ENCODE data around the gene KAZN. TPM values are rescaled to one million over a fixed set of nuclear protein-coding genes. Genes with fewer than 3 reads are reported as not detected.

KAZN gene
- total and polyA plus RNA-seq, 2 of the 8 experiments (the other 6 are each of a cell fraction or from before 2014, with no cell fraction given): 3.7 to 11.8 TPM

GRCh38 chr1:14903922-14904321 lies 305.4 kb downstream of the KAZN start:
- FAIRE-seq: no peak
- TF ChIP-seq CHD1 (IDR thresholded peaks at IDR 0.05; ENCODE audit: low read depth, low read length) (no peak), SP1 (IDR thresholded peaks at IDR 0.05; ENCODE audit: low read depth, low read length) (no peak), SRF (IDR thresholded peaks at IDR 0.05; ENCODE audit: low read depth, low read length) (no peak), ATF3 (IDR thresholded peaks at IDR 0.05; ENCODE audit: insufficient read depth, low read depth, low read length) (no peak), TCF12 (IDR thresholded peaks at IDR 0.05; ENCODE audit: low read depth, low read length) (no peak), TEAD4 (IDR thresholded peaks at IDR 0.05; ENCODE audit: low read depth, low read length) (no peak), PHF8 (conservative IDR thresholded peaks at IDR 0.05; ENCODE audit: low read depth, low read length) (no peak), JUN (IDR thresholded peaks at IDR 0.05; ENCODE audit: low read depth, low read length) (no peak), BACH1 (IDR thresholded peaks at IDR 0.05; ENCODE audit: low read length) (no peak), EP300 (IDR thresholded peaks at IDR 0.05; ENCODE audit: borderline replicate concordance in 1 of 2, low read depth in 2 of 2, low read length in 2 of 2) (no peak), BRCA1 (IDR thresholded peaks at IDR 0.05; ENCODE audit: low read depth, low read length) (no peak), CHD2 (IDR thresholded peaks at IDR 0.05; ENCODE audit: low read length) (no peak), KDM4A (IDR thresholded peaks at IDR 0.05; ENCODE audit: low read depth, low read length, severe bottlenecking) (no peak), YY1 (IDR thresholded peaks at IDR 0.05; ENCODE audit: low read depth, low read length) (no peak), MAFK (IDR thresholded peaks at IDR 0.05; ENCODE audit: low read depth, low read length) (no peak), CBX5 (IDR thresholded peaks at IDR 0.05; ENCODE audit: low read depth, low read length) (no peak)

More at GRCh38 chr1:14903922-14904321, 305.4 kb downstream of the KAZN start:
- Histone ChIP-seq H4K91ac (replicated peaks; ENCODE audit: insufficient read length, low read length) (no peak overlapping the region), H3K4me3 (ENCODE audit: extremely low read depth in 1 of 4, insufficient read depth in 2 of 4, low read depth in 3 of 4, low read length in 4 of 4) (no peak overlapping the region), H3K4me1 (replicated peaks in 1 of 4; ENCODE audit: control insufficient read depth in 3 of 4, insufficient read depth in 4 of 4, low read length in 3 of 4) (no peaks in the 10 kb centered on the region), H3K18ac (ENCODE audit: extremely low read depth, low read length) (no peak overlapping the region), H4K5ac (ENCODE audit: insufficient read length, low read depth, low read length) (no peak overlapping the region), H3K36me3 (ENCODE audit: control insufficient read depth in 2 of 4, insufficient read depth in 4 of 4, low read length in 3 of 4) (no peaks in the 10 kb centered on the region), H3K27ac (ENCODE audit: low read depth, low read length) (no peak overlapping the region), H2BK12ac (ENCODE audit: low read depth, low read length) (no peak overlapping the region), H3K9ac (replicated peaks in 1 of 4; ENCODE audit: extremely low read depth in 1 of 4, low read depth in 3 of 4, low read length in 3 of 4) (no peak overlapping the region), H2AK5ac (ENCODE audit: low read depth, low read length) (no peak overlapping the region), H2BK120ac (replicated peaks; ENCODE audit: low read depth, low read length) (no peak overlapping the region), H4K20me1 (replicated peaks in 1 of 2; ENCODE audit: control insufficient read depth in 1 of 2, insufficient read depth in 2 of 2, low read length in 2 of 2) (no peaks in the 10 kb centered on the region), H2AFZ (ENCODE audit: low read length) (no peak overlapping the region), H3K14ac (ENCODE audit: insufficient read length) (no peak overlapping the region), H3K4ac (replicated peaks; ENCODE audit: insufficient read length, low read depth, low read length) (no peak overlapping the region), H3K4me2 (ENCODE audit: insufficient read depth in 1 of 2, low read depth in 2 of 2, low read length in 2 of 2) (no peak overlapping the region), H2BK20ac (ENCODE audit: low read length) (no peak overlapping the region), H2BK5ac (ENCODE audit: low read depth, low read length) (no peak overlapping the region), H3K23me2 (ENCODE audit: low read depth, low read length) (no peaks in the 10 kb centered on the region), H2BK15ac (ENCODE audit: low read length) (no peak overlapping the region), H3K9me3 (ENCODE audit: insufficient read depth in 2 of 2, low read depth in 1 of 2, low read length in 1 of 2) (no peaks in the 10 kb centered on the region), H3K23ac (ENCODE audit: insufficient read length) (no peak overlapping the region), H4K8ac (ENCODE audit: extremely low read depth, insufficient read depth, low read length) (no peak overlapping the region), H3K56ac (replicated peaks; ENCODE audit: insufficient read length, low read depth, low read length) (no peak overlapping the region), H3K27me3 (replicated peaks in 1 of 4; ENCODE audit: control insufficient read depth in 3 of 4, extremely low read depth in 1 of 4, insufficient read depth in 3 of 4, low read length in 3 of 4) (no peaks in the 10 kb centered on the region), H3K79me2 (ENCODE audit: control insufficient read depth in 1 of 2, insufficient read depth in 2 of 2, low read length in 2 of 2) (no peaks in the 10 kb centered on the region), H3K79me1 (ENCODE audit: low read depth, low read length) (no peaks in the 10 kb centered on the region)
- 96% methylated on average over 8 of the region's 13 CpGs; no CpG with 5 or more reads in 1 of the 2 experiments for WGBS, 2 experiments (ENCODE audit: extremely low coverage in 1 of 2, insufficient coverage in 1 of 2, insufficient read length in 1 of 2, insufficient replicate concordance in 2 of 2, low coverage in 1 of 2, low lambda C conversion rate in 2 of 2, missing lambda C conversion rate in 1 of 2)
- CTCF ChIA-PET (ENCODE audit: partially characterized antibody): interaction anchor here (0.7 to 1.0 kb wide), 2 partner anchors 11 to 120 kb away, joined by 3 to 5 read pairs; no protein-coding TSS in a partner anchor
- no peak for DNase-seq (ENCODE audit: low read depth in 1 of 2, low spot score in 2 of 2)
- POLR2A ChIA-PET (ENCODE audit: partially characterized antibody): no interaction called here
